Trophoblast cell (in vitro differentiated cells and primary cell): ENCODE data around the gene SEMA6A.

Experiments used
- DNase-seq, 2 donors: peaks; one replicate each; pipeline ENCODE4 v3.0.0-alpha.2; 2016
- H2AFZ ChIP-seq: 2 replicates; pipeline ENCODE4 v1.6.1; 2013; ENCODE audit warnings: low read length, moderate library complexity, mild to moderate bottlenecking; ENCODE audit not compliant: insufficient read depth, poor library complexity
- H2AK5ac ChIP-seq: 2 replicates; pipeline ENCODE4 v1.6.1; 2013; ENCODE audit warnings: mild to moderate bottlenecking, low read length
- H2BK120ac ChIP-seq: 2 replicates; pipeline ENCODE4 v1.6.1; 2013; ENCODE audit warnings: low read length, mild to moderate bottlenecking, moderate library complexity; ENCODE audit not compliant: insufficient read depth, poor library complexity
- H2BK12ac ChIP-seq: 2 replicates; pipeline ENCODE4 v1.6.1; 2013; ENCODE audit warnings: mild to moderate bottlenecking, low read length, moderate library complexity
- H2BK5ac ChIP-seq: 2 replicates; pipeline ENCODE4 v1.6.1; 2013; ENCODE audit warnings: low read length, low read depth, moderate library complexity, mild to moderate bottlenecking; ENCODE audit not compliant: poor library complexity
- H3K14ac ChIP-seq: 2 replicates; pipeline ENCODE4 v1.6.1; 2013; ENCODE audit warnings: mild to moderate bottlenecking, low read length
- H3K18ac ChIP-seq: 2 replicates; pipeline ENCODE4 v1.6.1; 2013; ENCODE audit warnings: mild to moderate bottlenecking, low read length
- H3K23ac ChIP-seq: 2 replicates; pipeline ENCODE4 v1.6.1; 2013; ENCODE audit warnings: low read length
- H3K27ac ChIP-seq: 2 replicates; pipeline ENCODE4 v1.5.1; 2013; ENCODE audit warnings: low read depth, mild to moderate bottlenecking, inconsistent platforms, low read length, moderate library complexity
- H3K27me3 ChIP-seq: 2 replicates; pipeline ENCODE4 v1.6.1; 2013; ENCODE audit warnings: inconsistent platforms, mild to moderate bottlenecking, low read length, moderate library complexity; ENCODE audit not compliant: insufficient read depth
- H3K36me3 ChIP-seq, 2 experiments: 1 replicate in 1 of 2; 2 replicates in 1 of 2; pipeline ENCODE4 v1.6.1; 2013; ENCODE audit warnings: low read length in 2 of 2, mild to moderate bottlenecking in 2 of 2, moderate library complexity in 1 of 2; ENCODE audit not compliant: insufficient read depth in 2 of 2, control insufficient read depth in 1 of 2
- H3K4ac ChIP-seq: 2 replicates; pipeline ENCODE4 v1.6.1; 2013; ENCODE audit warnings: low read depth, mild to moderate bottlenecking, low read length, moderate library complexity
- H3K4me1 ChIP-seq, 2 experiments: 1 replicate in 1 of 2; 2 replicates in 1 of 2; pipeline ENCODE4 v1.6.1; 2013; ENCODE audit warnings: low read length in 2 of 2, mild to moderate bottlenecking in 2 of 2, moderate library complexity in 1 of 2; ENCODE audit not compliant: insufficient read depth in 2 of 2, control insufficient read depth in 1 of 2
- H3K4me2 ChIP-seq: 2 replicates; pipeline ENCODE4 v1.6.1; 2013; ENCODE audit warnings: inconsistent platforms, mild to moderate bottlenecking, low read length, moderate library complexity
- H3K4me3 ChIP-seq: 2 replicates; pipeline ENCODE4 v1.5.1; 2013; ENCODE audit warnings: mild to moderate bottlenecking, low read depth, low read length, inconsistent platforms
- H3K79me1 ChIP-seq: one replicate; pipeline ENCODE4 v1.6.1; 2013; ENCODE audit warnings: low read length
- H3K79me2 ChIP-seq: 2 replicates; pipeline ENCODE4 v1.6.1; 2013; ENCODE audit warnings: low read length, mild to moderate bottlenecking; ENCODE audit not compliant: control insufficient read depth, insufficient read depth, poor library complexity
- H3K9ac ChIP-seq: 2 replicates; pipeline ENCODE4 v1.6.1; 2013; ENCODE audit warnings: mild to moderate bottlenecking, low read length
- H3K9me3 ChIP-seq: 2 replicates; pipeline ENCODE4 v1.6.1; 2013; ENCODE audit warnings: low read depth, mild to moderate bottlenecking, control low read depth, inconsistent platforms, low read length; ENCODE audit not compliant: insufficient read depth
- H4K12ac ChIP-seq: 2 replicates; pipeline ENCODE4 v1.6.1; 2013; ENCODE audit warnings: low read depth, mild to moderate bottlenecking, low read length, moderate library complexity
- H4K8ac ChIP-seq: 2 replicates; pipeline ENCODE4 v1.6.1; 2013; ENCODE audit warnings: low read depth, mild to moderate bottlenecking, low read length, moderate library complexity
- H4K91ac ChIP-seq: one replicate; pipeline ENCODE4 v1.6.1; 2013; ENCODE audit warnings: low read depth, mild to moderate bottlenecking, low read length, moderate library complexity
- WGBS: extraction: QIAGEN DNeasy Blood & Tissue Kit; methylation state at CpG from one replicate; pipeline ENCODE4 v1.1.7; 2013; ENCODE audit warnings: missing lambda C conversion rate; ENCODE audit not compliant: insufficient read length, insufficient coverage; ENCODE audit errors: extremely low coverage; 5-methylcytosine and 5-hydroxymethylcytosine counted together

SEMA6A gene

GRCh38 chr5:116421080-116421629 is 153.5 kb downstream of the SEMA6A start:
- no peak overlapping the region for H2AK5ac ChIP-seq
- H4K12ac ChIP-seq, result no peak overlapping the region
- H3K4me1 ChIP-seq, result no peaks in the 10 kb centered on the region
- no peak overlapping the region for H2BK120ac ChIP-seq
- WGBS, result no CpG with 5 or more reads among the region's 5 CpGs
- no peak overlapping the region for H2BK5ac ChIP-seq
- no peaks in the 10 kb centered on the region for H3K27me3 ChIP-seq
- no peak overlapping the region for H3K14ac ChIP-seq
- H3K36me3 ChIP-seq, result no peaks in the 10 kb centered on the region
- H4K8ac ChIP-seq, result no peak overlapping the region
- H4K91ac ChIP-seq, result no peak overlapping the region
- H3K27ac ChIP-seq, result no peak overlapping the region
- no peaks in the 10 kb centered on the region for H3K79me1 ChIP-seq
- H3K4me3 ChIP-seq, result no peak overlapping the region
- H2AFZ ChIP-seq, result no peak overlapping the region
- H3K18ac ChIP-seq, result no peak overlapping the region
- no peaks in the 10 kb centered on the region for H3K79me2 ChIP-seq
- H3K9ac ChIP-seq, result no peak overlapping the region
- no peak for DNase-seq
- no peak overlapping the region for H3K23ac ChIP-seq
- no peak overlapping the region for H3K4me2 ChIP-seq
- no peak overlapping the region for H3K4ac ChIP-seq
- H3K9me3 ChIP-seq, result no peaks in the 10 kb centered on the region
- H2BK12ac ChIP-seq, result no peak overlapping the region

GRCh38 chr5:116420540-116420939 is 154.1 kb downstream of the SEMA6A start:
- Histone ChIP-seq H2BK120ac (no peak overlapping the region), H3K9ac (no peak overlapping the region), H4K8ac (no peak overlapping the region), H3K18ac (no peak overlapping the region), H3K27ac (no peak overlapping the region), H2BK5ac (no peak overlapping the region), H3K27me3 (no peaks in the 10 kb centered on the region), H3K23ac (peak overlapping the region; percentile 27), H2BK12ac (no peak overlapping the region), H2AK5ac (no peak overlapping the region), H3K4me1 (no peaks in the 10 kb centered on the region), H3K4me3 (no peak overlapping the region), H3K14ac (no peak overlapping the region), H3K36me3 (no peaks in the 10 kb centered on the region), H4K91ac (no peak overlapping the region), H3K4me2 (no peak overlapping the region), H2AFZ (no peak overlapping the region), H4K12ac (no peak overlapping the region), H3K79me1 (no peaks in the 10 kb centered on the region), H3K79me2 (no peaks in the 10 kb centered on the region), H3K9me3 (no peaks in the 10 kb centered on the region), H3K4ac (no peak overlapping the region)
- WGBS, result no CpG with 5 or more reads among the region's 4 CpGs
- DNase-seq, result no peak

DNA sequence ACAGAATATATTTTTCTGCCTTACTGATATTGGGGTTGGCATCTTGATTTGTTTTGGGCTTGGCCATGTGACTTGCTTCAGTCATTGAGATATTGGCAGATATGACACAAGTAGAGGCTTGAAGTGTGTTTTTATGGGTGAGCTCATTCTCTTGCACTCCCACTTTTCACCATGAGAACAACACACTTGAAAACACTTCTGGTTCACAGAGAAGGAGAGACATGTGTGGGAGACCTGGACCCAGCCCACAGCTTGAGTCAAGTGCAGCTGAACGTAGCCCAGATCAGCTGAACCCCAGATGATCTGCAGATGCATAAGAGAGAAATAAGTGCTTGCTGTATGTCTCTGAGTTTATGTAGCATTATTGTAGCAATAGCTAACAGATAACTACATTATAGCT is 155.4 kb downstream of the SEMA6A start:
- Histone ChIP-seq H3K23ac (no peak overlapping the region), H4K91ac (no peak overlapping the region), H3K4ac (no peak overlapping the region), H3K9ac (no peak overlapping the region), H3K79me1 (no peaks in the 10 kb centered on the region), H2BK5ac (no peak overlapping the region), H3K4me2 (no peak overlapping the region), H3K18ac (no peak overlapping the region), H2AFZ (no peak overlapping the region), H3K79me2 (no peaks in the 10 kb centered on the region), H3K14ac (no peak overlapping the region), H3K4me1 (no peaks in the 10 kb centered on the region), H3K9me3 (no peaks in the 10 kb centered on the region), H4K12ac (no peak overlapping the region), H2BK12ac (no peak overlapping the region), H2BK120ac (no peak overlapping the region), H2AK5ac (no peak overlapping the region), H3K27ac (no peak overlapping the region), H3K27me3 (no peaks in the 10 kb centered on the region), H3K36me3 (no peaks in the 10 kb centered on the region), H3K4me3 (no peak overlapping the region), H4K8ac (no peak overlapping the region)
- WGBS, result no CpG with 5 or more reads among the region's 1 CpG
- DNase-seq, result no peak

- no peak overlapping the region for H2BK120ac ChIP-seq
- no peak overlapping the region for H2AFZ ChIP-seq
- no peak overlapping the region for H3K18ac ChIP-seq
- H2AK5ac ChIP-seq, result no peak overlapping the region
- no peak overlapping the region for H3K4me2 ChIP-seq
- no peak overlapping the region for H3K14ac ChIP-seq
- H3K9ac ChIP-seq, result no peak overlapping the region
- no peak overlapping the region for H3K4me3 ChIP-seq
- H3K27ac ChIP-seq, result no peak overlapping the region
- H4K12ac ChIP-seq, result no peak overlapping the region
- no peak overlapping the region for H3K4ac ChIP-seq
- H3K36me3 ChIP-seq, result no peaks in the 10 kb centered on the region
- no peak overlapping the region for H4K8ac ChIP-seq
- H2BK5ac ChIP-seq, result no peak overlapping the region
- no peak overlapping the region for H4K91ac ChIP-seq
- no peak for DNase-seq
- H3K79me1 ChIP-seq, result no peaks in the 10 kb centered on the region
- no peaks in the 10 kb centered on the region for H3K4me1 ChIP-seq
- H3K79me2 ChIP-seq, result no peaks in the 10 kb centered on the region
- no peaks in the 10 kb centered on the region for H3K27me3 ChIP-seq
- no CpG with 5 or more reads among the region's 3 CpGs for WGBS
- H2BK12ac ChIP-seq, result no peak overlapping the region
- H3K23ac ChIP-seq, result no peak overlapping the region
- no peaks in the 10 kb centered on the region for H3K9me3 ChIP-seq
Observed at GRCh38 chr5:116418774-116419173, 155.8 kb downstream of the SEMA6A start.
